Measurements from ENCODE around the gene WDR90.

- TF ChIP-seq CTCF (IDR thresholded peaks at IDR 0.05): no peak
- no peak for TF ChIP-seq POLR2A (IDR thresholded peaks at IDR 0.05)
Measured at GRCh38 chr16:622920-623280, 26.3 kb upstream of the WDR90 start.
